NCI-H526 treated with DMSO at 0.1 percent for 48 hours (cell line): Measurements from ENCODE around the gene SRGAP1.

Experiments
- DNase-seq: peaks from one replicate; lab custom pipeline; 2025; lab: John Stamatoyannopoulos, UW

SRGAP1 gene

GRCh38 chr12:63909746-63910145 is 65.2 kb downstream of the SRGAP1 start:
- DNase-seq: no peak

- DNase-seq: no peak
These were observed 66.8 kb downstream of the SRGAP1 start for GRCh38 chr12:63911341-63911740.

- DNase-seq: no peak
These were observed 68.2 kb downstream of the SRGAP1 start for GRCh38 chr12:63912651-63913050.

- DNase-seq: no peak
These were observed 69.4 kb downstream of the SRGAP1 start for GRCh38 chr12:63913929-63914328.

GRCh38 chr12:63915105-63915800 is 70.8 kb downstream of the SRGAP1 start:
- DNase-seq: no peak

- no peak for DNase-seq
These were observed 72.3 kb downstream of the SRGAP1 start for GRCh38 chr12:63916561-63917476.

- no peak for DNase-seq
These were observed 73.0 kb downstream of the SRGAP1 start for GRCh38 chr12:63917477-63917862.

GRCh38 chr12:63917864-63918799 is 73.6 kb downstream of the SRGAP1 start:
- DNase-seq: no peak

- DNase-seq: no peak
These were observed 74.3 kb downstream of the SRGAP1 start for GRCh38 chr12:63918800-63919300.

- DNase-seq: no peak
These were observed 75.3 kb downstream of the SRGAP1 start for GRCh38 chr12:63919756-63920155.

- no peak for DNase-seq
These were observed 76.7 kb downstream of the SRGAP1 start for GRCh38 chr12:63921157-63921556.

- DNase-seq: no peak
These were observed 78.0 kb downstream of the SRGAP1 start for GRCh38 chr12:63922474-63922873.

- DNase-seq: no peak
These were observed 80.3 kb downstream of the SRGAP1 start for GRCh38 chr12:63924781-63925180.

GRCh38 chr12:63927511-63927910 is 83.0 kb downstream of the SRGAP1 start:
- DNase-seq: no peak

- DNase-seq: no peak
These were observed 83.8 kb downstream of the SRGAP1 start for GRCh38 chr12:63928305-63928704.

- DNase-seq: no peak
These were observed 84.9 kb downstream of the SRGAP1 start for GRCh38 chr12:63929426-63929825.

GRCh38 chr12:63930971-63931370 is 86.5 kb downstream of the SRGAP1 start:
- DNase-seq: no peak

- no peak for DNase-seq
These were observed 87.2 kb downstream of the SRGAP1 start for GRCh38 chr12:63931703-63932102.

GRCh38 chr12:63934936-63935335 is 90.4 kb downstream of the SRGAP1 start:
- no peak for DNase-seq

- no peak for DNase-seq
These were observed 90.9 kb downstream of the SRGAP1 start for GRCh38 chr12:63935361-63935760.

- DNase-seq: no peak
These were observed 93.1 kb downstream of the SRGAP1 start for GRCh38 chr12:63937378-63938316.
